Measurements from ENCODE around the gene KIAA2012. TPM values are rescaled to one million over a fixed set of nuclear protein-coding genes. Genes with fewer than 3 reads are reported as not detected.

KIAA2012 gene
- total and polyA plus RNA-seq, 2 of the 8 experiments (the other 6 are each of a cell fraction or from before 2014, with no cell fraction given): not detected

DNA sequence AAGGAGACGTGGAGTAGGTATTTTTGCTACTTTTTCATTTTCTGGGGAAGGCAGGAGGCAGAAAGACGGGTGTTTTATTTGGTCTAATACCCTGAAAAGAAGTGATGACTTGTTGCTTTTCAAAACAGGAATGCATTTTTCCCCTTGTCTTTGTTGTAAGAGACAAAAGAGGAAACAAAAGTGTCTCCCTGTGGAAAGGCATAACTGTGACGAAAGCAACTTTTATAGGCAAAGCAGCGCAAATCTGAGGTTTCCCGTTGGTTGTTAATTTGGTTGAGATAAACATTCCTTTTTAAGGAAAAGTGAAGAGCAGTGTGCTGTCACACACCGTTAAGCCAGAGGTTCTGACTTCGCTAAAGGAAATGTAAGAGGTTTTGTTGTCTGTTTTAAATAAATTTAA is 36.0 kb upstream of the KIAA2012 start (continued):
- TF ChIP-seq, protein P1, sequence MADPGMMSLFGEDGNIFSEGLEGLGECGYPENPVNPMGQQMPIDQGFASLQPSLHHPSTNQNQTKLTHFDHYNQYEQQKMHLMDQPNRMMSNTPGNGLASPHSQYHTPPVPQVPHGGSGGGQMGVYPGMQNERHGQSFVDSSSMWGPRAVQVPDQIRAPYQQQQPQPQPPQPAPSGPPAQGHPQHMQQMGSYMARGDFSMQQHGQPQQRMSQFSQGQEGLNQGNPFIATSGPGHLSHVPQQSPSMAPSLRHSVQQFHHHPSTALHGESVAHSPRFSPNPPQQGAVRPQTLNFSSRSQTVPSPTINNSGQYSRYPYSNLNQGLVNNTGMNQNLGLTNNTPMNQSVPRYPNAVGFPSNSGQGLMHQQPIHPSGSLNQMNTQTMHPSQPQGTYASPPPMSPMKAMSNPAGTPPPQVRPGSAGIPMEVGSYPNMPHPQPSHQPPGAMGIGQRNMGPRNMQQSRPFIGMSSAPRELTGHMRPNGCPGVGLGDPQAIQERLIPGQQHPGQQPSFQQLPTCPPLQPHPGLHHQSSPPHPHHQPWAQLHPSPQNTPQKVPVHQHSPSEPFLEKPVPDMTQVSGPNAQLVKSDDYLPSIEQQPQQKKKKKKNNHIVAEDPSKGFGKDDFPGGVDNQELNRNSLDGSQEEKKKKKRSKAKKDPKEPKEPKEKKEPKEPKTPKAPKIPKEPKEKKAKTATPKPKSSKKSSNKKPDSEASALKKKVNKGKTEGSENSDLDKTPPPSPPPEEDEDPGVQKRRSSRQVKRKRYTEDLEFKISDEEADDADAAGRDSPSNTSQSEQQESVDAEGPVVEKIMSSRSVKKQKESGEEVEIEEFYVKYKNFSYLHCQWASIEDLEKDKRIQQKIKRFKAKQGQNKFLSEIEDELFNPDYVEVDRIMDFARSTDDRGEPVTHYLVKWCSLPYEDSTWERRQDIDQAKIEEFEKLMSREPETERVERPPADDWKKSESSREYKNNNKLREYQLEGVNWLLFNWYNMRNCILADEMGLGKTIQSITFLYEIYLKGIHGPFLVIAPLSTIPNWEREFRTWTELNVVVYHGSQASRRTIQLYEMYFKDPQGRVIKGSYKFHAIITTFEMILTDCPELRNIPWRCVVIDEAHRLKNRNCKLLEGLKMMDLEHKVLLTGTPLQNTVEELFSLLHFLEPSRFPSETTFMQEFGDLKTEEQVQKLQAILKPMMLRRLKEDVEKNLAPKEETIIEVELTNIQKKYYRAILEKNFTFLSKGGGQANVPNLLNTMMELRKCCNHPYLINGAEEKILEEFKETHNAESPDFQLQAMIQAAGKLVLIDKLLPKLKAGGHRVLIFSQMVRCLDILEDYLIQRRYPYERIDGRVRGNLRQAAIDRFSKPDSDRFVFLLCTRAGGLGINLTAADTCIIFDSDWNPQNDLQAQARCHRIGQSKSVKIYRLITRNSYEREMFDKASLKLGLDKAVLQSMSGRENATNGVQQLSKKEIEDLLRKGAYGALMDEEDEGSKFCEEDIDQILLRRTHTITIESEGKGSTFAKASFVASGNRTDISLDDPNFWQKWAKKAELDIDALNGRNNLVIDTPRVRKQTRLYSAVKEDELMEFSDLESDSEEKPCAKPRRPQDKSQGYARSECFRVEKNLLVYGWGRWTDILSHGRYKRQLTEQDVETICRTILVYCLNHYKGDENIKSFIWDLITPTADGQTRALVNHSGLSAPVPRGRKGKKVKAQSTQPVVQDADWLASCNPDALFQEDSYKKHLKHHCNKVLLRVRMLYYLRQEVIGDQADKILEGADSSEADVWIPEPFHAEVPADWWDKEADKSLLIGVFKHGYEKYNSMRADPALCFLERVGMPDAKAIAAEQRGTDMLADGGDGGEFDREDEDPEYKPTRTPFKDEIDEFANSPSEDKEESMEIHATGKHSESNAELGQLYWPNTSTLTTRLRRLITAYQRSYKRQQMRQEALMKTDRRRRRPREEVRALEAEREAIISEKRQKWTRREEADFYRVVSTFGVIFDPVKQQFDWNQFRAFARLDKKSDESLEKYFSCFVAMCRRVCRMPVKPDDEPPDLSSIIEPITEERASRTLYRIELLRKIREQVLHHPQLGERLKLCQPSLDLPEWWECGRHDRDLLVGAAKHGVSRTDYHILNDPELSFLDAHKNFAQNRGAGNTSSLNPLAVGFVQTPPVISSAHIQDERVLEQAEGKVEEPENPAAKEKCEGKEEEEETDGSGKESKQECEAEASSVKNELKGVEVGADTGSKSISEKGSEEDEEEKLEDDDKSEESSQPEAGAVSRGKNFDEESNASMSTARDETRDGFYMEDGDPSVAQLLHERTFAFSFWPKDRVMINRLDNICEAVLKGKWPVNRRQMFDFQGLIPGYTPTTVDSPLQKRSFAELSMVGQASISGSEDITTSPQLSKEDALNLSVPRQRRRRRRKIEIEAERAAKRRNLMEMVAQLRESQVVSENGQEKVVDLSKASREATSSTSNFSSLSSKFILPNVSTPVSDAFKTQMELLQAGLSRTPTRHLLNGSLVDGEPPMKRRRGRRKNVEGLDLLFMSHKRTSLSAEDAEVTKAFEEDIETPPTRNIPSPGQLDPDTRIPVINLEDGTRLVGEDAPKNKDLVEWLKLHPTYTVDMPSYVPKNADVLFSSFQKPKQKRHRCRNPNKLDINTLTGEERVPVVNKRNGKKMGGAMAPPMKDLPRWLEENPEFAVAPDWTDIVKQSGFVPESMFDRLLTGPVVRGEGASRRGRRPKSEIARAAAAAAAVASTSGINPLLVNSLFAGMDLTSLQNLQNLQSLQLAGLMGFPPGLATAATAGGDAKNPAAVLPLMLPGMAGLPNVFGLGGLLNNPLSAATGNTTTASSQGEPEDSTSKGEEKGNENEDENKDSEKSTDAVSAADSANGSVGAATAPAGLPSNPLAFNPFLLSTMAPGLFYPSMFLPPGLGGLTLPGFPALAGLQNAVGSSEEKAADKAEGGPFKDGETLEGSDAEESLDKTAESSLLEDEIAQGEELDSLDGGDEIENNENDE (IDR thresholded peaks at IDR 0.05; ENCODE audit: insufficient replicate concordance, low read length): peak; percentile 16
- TF ChIP-seq, protein P2, sequence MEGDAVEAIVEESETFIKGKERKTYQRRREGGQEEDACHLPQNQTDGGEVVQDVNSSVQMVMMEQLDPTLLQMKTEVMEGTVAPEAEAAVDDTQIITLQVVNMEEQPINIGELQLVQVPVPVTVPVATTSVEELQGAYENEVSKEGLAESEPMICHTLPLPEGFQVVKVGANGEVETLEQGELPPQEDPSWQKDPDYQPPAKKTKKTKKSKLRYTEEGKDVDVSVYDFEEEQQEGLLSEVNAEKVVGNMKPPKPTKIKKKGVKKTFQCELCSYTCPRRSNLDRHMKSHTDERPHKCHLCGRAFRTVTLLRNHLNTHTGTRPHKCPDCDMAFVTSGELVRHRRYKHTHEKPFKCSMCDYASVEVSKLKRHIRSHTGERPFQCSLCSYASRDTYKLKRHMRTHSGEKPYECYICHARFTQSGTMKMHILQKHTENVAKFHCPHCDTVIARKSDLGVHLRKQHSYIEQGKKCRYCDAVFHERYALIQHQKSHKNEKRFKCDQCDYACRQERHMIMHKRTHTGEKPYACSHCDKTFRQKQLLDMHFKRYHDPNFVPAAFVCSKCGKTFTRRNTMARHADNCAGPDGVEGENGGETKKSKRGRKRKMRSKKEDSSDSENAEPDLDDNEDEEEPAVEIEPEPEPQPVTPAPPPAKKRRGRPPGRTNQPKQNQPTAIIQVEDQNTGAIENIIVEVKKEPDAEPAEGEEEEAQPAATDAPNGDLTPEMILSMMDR (IDR thresholded peaks at IDR 0.05; ENCODE audit: control extremely low read depth in 1 of 3, insufficient read depth in 1 of 3, low read depth in 1 of 3, low read length in 3 of 3): no peak
- no peak for TF ChIP-seq RNF2 (IDR thresholded peaks at IDR 0.05; ENCODE audit: borderline replicate concordance, low read depth, low read length, missing control alignments, poor library complexity, severe bottlenecking)
- no peak for TF ChIP-seq KDM4A (IDR thresholded peaks at IDR 0.05; ENCODE audit: low read depth, low read length, severe bottlenecking)
- peak in 1 of 2 experiments; percentile 3; a peak in 1 of 4 replicates for TF ChIP-seq HDAC2 (IDR thresholded peaks at IDR 0.05; ENCODE audit: borderline replicate concordance in 1 of 2, low read depth in 2 of 2, low read length in 2 of 2)
- TF ChIP-seq BRCA1 (IDR thresholded peaks at IDR 0.05; ENCODE audit: low read depth, low read length): no peak
- TF ChIP-seq KDM5A (IDR thresholded peaks at IDR 0.05; ENCODE audit: low read length): no peak

All from H1 (cell line).